Glomerular visceral epithelial cell (primary cell): ENCODE data around the gene P2RY6.

Source experiments
- DNase-seq: peaks from one replicate; pipeline ENCODE4 v3.0.0-alpha.2; 2016; ENCODE audit errors: extremely low spot score

Gene P2RY6

GRCh38 chr11:73280626-73281025, 8.5 kb downstream of the P2RY6 start:
- DNase-seq, result peak; percentile 23

- no peak for DNase-seq
Measured at GRCh38 chr11:73281201-73281741, 9.1 kb downstream of the P2RY6 start.

- no peak for DNase-seq
Measured at GRCh38 chr11:73281796-73282660, 9.9 kb downstream of the P2RY6 start.

- DNase-seq, result no peak
Measured at GRCh38 chr11:73283276-73284000, 11.3 kb downstream of the P2RY6 start.

GRCh38 chr11:73284106-73284505, 12.0 kb downstream of the P2RY6 start:
- DNase-seq, result no peak

GRCh38 chr11:73285721-73286120, 13.6 kb downstream of the P2RY6 start:
- DNase-seq, result no peak

- no peak for DNase-seq
Measured at GRCh38 chr11:73286240-73286810, 14.2 kb downstream of the P2RY6 start.

GRCh38 chr11:73287400-73288101, 15.4 kb downstream of the P2RY6 start:
- no peak for DNase-seq

GRCh38 chr11:73288192-73288872, 16.2 kb downstream of the P2RY6 start:
- DNase-seq, result no peak

- DNase-seq, result peak; percentile 92
Measured at GRCh38 chr11:73288873-73289707, 17.0 kb downstream of the P2RY6 start.

GRCh38 chr11:73290536-73290935, 18.4 kb downstream of the P2RY6 start:
- DNase-seq, result no peak

GRCh38 chr11:73291196-73291595, 19.1 kb downstream of the P2RY6 start:
- DNase-seq, result no peak

GRCh38 chr11:73291781-73292524, 19.8 kb downstream of the P2RY6 start:
- no peak for DNase-seq

GRCh38 chr11:73292525-73292894, 20.4 kb downstream of the P2RY6 start:
- peak; percentile 34 for DNase-seq

GRCh38 chr11:73293356-73293936, 21.3 kb downstream of the P2RY6 start:
- no peak for DNase-seq

GRCh38 chr11:73294604-73295003, 22.5 kb downstream of the P2RY6 start:
- DNase-seq, result no peak

GRCh38 chr11:73295241-73295995, 23.3 kb downstream of the P2RY6 start:
- DNase-seq, result peak; percentile 78

- DNase-seq, result no peak
Measured at GRCh38 chr11:73295996-73296318, 23.8 kb downstream of the P2RY6 start.
